GM20431 (cell line): ENCODE data around the gene LZTS3.
"Not testable (repeated sequence)": the region's sequence is repeated elsewhere in the genome, so short reads cannot be mapped to it uniquely, and the experiment has no call there.

Experiments
- in situ Hi-C: fragments of 300-500 bp; cut with MseI, MboI; formaldehyde crosslinking; loops from one replicate; pipeline ENCODE4 v1.15.0; 2020; ENCODE audit warnings: low sequenced_read_pairs; ENCODE audit not compliant: unreplicated experiment

Gene LZTS3

GRCh38 chr20:3172933-3173609, at the start of gene LZTS3:
Gene LZTS3 (minus strand): TSS chr20:3173549. CDS start chr20:3167163, 6,386 bp downstream.
- in situ Hi-C loops = no loop called here

GRCh38 chr20:3221398-3222226, 48.3 kb upstream of the LZTS3 start:
- in situ Hi-C loops = no loop called here

- in situ Hi-C loops = no loop called here
These were observed 45.1 kb upstream of the LZTS3 start for GRCh38 chr20:3218307-3218988.

GRCh38 chr20:3215359-3215917, 42.1 kb upstream of the LZTS3 start:
- in situ Hi-C loops = not testable (repeated sequence)

GRCh38 chr20:3213226-3213625, 39.9 kb upstream of the LZTS3 start:
- in situ Hi-C loops = no loop called here

GRCh38 chr20:3210346-3210745, 37.0 kb upstream of the LZTS3 start:
- in situ Hi-C loops = no loop called here

- in situ Hi-C loops = no loop called here
These were observed 36.6 kb upstream of the LZTS3 start for GRCh38 chr20:3209946-3210317.

- in situ Hi-C loops = no loop called here
These were observed 36.1 kb upstream of the LZTS3 start, which contains the start of gene ITPA for GRCh38 chr20:3209257-3209945. Gene ITPA (plus strand): TSS chr20:3209498. CDS start chr20:3209552, 54 bp downstream.

GRCh38 chr20:3208786-3209256, 35.5 kb upstream of the LZTS3 start:
- in situ Hi-C loops = no loop called here

- in situ Hi-C loops = no loop called here
These were observed 30.9 kb upstream of the LZTS3 start, which contains the start of gene DDRGK1 for GRCh38 chr20:3204124-3204794. Gene DDRGK1 (minus strand): TSS chr20:3204682. CDS start chr20:3204627, 55 bp downstream.

- in situ Hi-C loops = no loop called here
These were observed 30.2 kb upstream of the LZTS3 start for GRCh38 chr20:3203315-3204123.

- in situ Hi-C loops = no loop called here
These were observed 29.6 kb upstream of the LZTS3 start for GRCh38 chr20:3202965-3203314.

- in situ Hi-C loops = no loop called here
These were observed 26.8 kb upstream of the LZTS3 start for GRCh38 chr20:3199976-3200755.

- in situ Hi-C loops = no loop called here
These were observed 25.9 kb upstream of the LZTS3 start for GRCh38 chr20:3199206-3199605.

- in situ Hi-C loops = no loop called here
These were observed 22.4 kb upstream of the LZTS3 start for GRCh38 chr20:3195590-3196237.

- in situ Hi-C loops = no loop called here
These were observed 21.4 kb upstream of the LZTS3 start for GRCh38 chr20:3194617-3195280.
